WTC11 (cell line): ENCODE results near the gene PDS5A.
"Not testable (repeated sequence)": the region's sequence is repeated elsewhere in the genome, so short reads cannot be mapped to it uniquely, and the experiment has no call there.

ENCODE experiments used
- SMAD4 ChIP-seq: sonication (generic); formaldehyde crosslinking; IDR thresholded peaks from 2 replicates; pipeline ENCODE4 v1.8.0; 2022; ENCODE audit warnings: mild to moderate bottlenecking, missing genetic modification reagents
- TF ChIP-seq, protein P1 (sequence below): fragments of 200-600 bp; IDR thresholded peaks from 2 replicates; pipeline ENCODE4 v1.8.0; 2022; ENCODE audit warnings: antibody characterized with exemption
- TF ChIP-seq, protein P2 (sequence below): fragments of 250-450 bp; sonication (Bioruptor Pico); IDR thresholded peaks from 2 replicates; pipeline ENCODE4 v1.9.0; 2021; ENCODE audit warnings: mild to moderate bottlenecking, borderline replicate concordance

DNA sequence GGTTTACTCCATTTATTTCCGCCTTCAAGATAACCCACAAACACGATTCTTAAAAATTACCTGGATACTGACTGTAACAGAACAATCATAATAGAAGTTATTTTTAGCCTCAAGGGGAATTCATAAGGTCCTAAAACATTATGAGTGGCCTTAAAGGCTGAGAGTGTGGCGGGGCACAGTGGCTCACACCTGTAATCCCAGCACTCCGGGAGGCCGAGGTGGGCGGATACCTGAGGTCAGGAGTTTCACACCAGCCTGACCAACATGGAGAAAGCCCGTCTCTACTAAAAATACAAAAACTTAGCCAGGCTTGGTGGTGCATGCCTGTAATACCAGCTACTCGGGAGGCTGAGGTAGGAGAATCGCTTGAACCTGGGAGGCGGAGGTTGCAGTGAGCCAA lies 33.5 kb downstream of the PDS5A start:
- TF ChIP-seq, protein P1, sequence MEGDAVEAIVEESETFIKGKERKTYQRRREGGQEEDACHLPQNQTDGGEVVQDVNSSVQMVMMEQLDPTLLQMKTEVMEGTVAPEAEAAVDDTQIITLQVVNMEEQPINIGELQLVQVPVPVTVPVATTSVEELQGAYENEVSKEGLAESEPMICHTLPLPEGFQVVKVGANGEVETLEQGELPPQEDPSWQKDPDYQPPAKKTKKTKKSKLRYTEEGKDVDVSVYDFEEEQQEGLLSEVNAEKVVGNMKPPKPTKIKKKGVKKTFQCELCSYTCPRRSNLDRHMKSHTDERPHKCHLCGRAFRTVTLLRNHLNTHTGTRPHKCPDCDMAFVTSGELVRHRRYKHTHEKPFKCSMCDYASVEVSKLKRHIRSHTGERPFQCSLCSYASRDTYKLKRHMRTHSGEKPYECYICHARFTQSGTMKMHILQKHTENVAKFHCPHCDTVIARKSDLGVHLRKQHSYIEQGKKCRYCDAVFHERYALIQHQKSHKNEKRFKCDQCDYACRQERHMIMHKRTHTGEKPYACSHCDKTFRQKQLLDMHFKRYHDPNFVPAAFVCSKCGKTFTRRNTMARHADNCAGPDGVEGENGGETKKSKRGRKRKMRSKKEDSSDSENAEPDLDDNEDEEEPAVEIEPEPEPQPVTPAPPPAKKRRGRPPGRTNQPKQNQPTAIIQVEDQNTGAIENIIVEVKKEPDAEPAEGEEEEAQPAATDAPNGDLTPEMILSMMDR = not testable (repeated sequence)
- TF ChIP-seq SMAD4 (CRISPR knock-in tag) = not testable (repeated sequence)
- TF ChIP-seq, protein P2, sequence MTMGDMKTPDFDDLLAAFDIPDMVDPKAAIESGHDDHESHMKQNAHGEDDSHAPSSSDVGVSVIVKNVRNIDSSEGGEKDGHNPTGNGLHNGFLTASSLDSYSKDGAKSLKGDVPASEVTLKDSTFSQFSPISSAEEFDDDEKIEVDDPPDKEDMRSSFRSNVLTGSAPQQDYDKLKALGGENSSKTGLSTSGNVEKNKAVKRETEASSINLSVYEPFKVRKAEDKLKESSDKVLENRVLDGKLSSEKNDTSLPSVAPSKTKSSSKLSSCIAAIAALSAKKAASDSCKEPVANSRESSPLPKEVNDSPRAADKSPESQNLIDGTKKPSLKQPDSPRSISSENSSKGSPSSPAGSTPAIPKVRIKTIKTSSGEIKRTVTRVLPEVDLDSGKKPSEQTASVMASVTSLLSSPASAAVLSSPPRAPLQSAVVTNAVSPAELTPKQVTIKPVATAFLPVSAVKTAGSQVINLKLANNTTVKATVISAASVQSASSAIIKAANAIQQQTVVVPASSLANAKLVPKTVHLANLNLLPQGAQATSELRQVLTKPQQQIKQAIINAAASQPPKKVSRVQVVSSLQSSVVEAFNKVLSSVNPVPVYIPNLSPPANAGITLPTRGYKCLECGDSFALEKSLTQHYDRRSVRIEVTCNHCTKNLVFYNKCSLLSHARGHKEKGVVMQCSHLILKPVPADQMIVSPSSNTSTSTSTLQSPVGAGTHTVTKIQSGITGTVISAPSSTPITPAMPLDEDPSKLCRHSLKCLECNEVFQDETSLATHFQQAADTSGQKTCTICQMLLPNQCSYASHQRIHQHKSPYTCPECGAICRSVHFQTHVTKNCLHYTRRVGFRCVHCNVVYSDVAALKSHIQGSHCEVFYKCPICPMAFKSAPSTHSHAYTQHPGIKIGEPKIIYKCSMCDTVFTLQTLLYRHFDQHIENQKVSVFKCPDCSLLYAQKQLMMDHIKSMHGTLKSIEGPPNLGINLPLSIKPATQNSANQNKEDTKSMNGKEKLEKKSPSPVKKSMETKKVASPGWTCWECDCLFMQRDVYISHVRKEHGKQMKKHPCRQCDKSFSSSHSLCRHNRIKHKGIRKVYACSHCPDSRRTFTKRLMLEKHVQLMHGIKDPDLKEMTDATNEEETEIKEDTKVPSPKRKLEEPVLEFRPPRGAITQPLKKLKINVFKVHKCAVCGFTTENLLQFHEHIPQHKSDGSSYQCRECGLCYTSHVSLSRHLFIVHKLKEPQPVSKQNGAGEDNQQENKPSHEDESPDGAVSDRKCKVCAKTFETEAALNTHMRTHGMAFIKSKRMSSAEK (CRISPR knock-in tag) = not testable (repeated sequence)
